ENCODE data around the gene MAX. TPM values are rescaled to one million over a fixed set of nuclear protein-coding genes. Genes with fewer than 3 reads are reported as not detected.

Gene MAX
- total and polyA plus RNA-seq, 2 of the 8 experiments (the other 6 are each of a cell fraction or from before 2014, with no cell fraction given): 36.9 to 65.1 TPM

DNA sequence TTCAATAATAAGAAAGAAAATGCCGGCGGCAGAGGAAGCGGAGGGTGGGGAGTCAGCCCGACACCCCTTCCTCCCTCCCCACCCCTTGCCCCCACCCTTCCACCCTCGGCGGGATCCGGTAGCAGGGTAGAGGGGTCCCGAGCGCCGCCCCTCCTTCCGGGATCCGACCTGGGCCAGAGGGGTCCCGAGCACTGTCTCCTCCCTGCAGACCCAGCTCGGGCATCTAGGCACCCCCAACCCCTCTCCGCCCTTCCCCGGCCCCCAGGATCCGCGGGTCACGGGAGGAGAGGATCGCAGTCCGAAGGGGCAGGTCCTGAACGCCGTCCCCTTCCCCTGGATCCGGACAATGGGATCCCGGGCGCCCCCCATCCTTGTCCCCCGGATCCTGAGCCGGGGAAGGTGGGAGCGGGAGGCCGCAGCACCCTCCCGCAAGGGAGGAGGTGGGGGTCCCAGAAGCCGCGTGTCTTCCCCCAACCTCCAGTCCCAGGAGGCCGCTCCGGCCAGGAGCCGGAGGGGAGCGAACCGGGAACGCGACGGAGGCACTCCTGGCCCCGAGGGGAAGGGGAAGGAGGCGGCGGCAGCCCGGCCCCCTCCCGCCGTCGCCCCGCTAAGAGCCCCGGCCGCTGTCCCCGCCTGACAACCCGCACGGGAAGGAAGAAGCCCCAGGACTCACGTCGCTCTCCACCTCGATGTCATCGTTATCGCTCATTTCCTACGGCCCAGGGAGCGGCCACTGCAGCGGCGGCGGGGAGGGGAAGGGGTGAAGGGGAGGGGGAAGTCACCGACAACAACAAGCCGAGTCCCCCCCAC lies 481 bp downstream of the MAX start:
- Histone ChIP-seq H2AK5ac (ENCODE audit: low read depth, low read length) (no peak overlapping the region), H3K56ac (replicated peaks; ENCODE audit: insufficient read length, low read depth, low read length) (no peak overlapping the region), H3K79me2 (ENCODE audit: control insufficient read depth in 1 of 2, insufficient read depth in 2 of 2, low read length in 2 of 2) (peaks cover 0 to 42% of the 10 kb centered on the region in 2 experiments; a peak in 2 of 4 replicates), H3K27me3 (replicated peaks in 1 of 4; ENCODE audit: control insufficient read depth in 3 of 4, extremely low read depth in 1 of 4, insufficient read depth in 3 of 4, low read length in 3 of 4) (no peaks in the 10 kb centered on the region; a peak in 2 of 7 replicates), H4K8ac (ENCODE audit: extremely low read depth, insufficient read depth, low read length) (no peak overlapping the region), H3K4ac (replicated peaks; ENCODE audit: insufficient read length, low read depth, low read length) (no peak overlapping the region), H3K36me3 (ENCODE audit: control insufficient read depth in 2 of 4, insufficient read depth in 4 of 4, low read length in 3 of 4) (peaks cover 0 to 17% (median 6%) of the 10 kb centered on the region in 4 experiments; a peak in 4 of 8 replicates), H2BK5ac (ENCODE audit: low read depth, low read length) (0 out of 2 replicates have a peak overlapping the region, but pooled peaks have one; percentile 31), H3K4me3 (ENCODE audit: extremely low read depth in 1 of 4, insufficient read depth in 2 of 4, low read depth in 3 of 4, low read length in 4 of 4) (peak overlapping the region; percentile 65 to 98 (median 79)), H3K9me3 (ENCODE audit: insufficient read depth in 2 of 2, low read depth in 1 of 2, low read length in 1 of 2) (no peaks in the 10 kb centered on the region), H3K79me1 (ENCODE audit: low read depth, low read length) (peaks cover 2% of the 10 kb centered on the region; the same call in 1 of the 2 replicates), H3K4me2 (ENCODE audit: insufficient read depth in 1 of 2, low read depth in 2 of 2, low read length in 2 of 2) (peak overlapping the region; percentile 68 to 81), H3K18ac (ENCODE audit: extremely low read depth, low read length) (no peak overlapping the region), H3K4me1 (replicated peaks in 1 of 4; ENCODE audit: control insufficient read depth in 3 of 4, insufficient read depth in 4 of 4, low read length in 3 of 4) (peaks cover 0 to 1% (median 0%) of the 10 kb centered on the region in 4 experiments; a peak in 2 of 7 replicates), H3K23ac (ENCODE audit: insufficient read length) (no peak overlapping the region), H2AFZ (ENCODE audit: low read length) (no peak overlapping the region), H4K5ac (ENCODE audit: insufficient read length, low read depth, low read length) (no peak overlapping the region), H3K27ac (ENCODE audit: low read depth, low read length) (no peak overlapping the region), H4K91ac (replicated peaks; ENCODE audit: insufficient read length, low read length) (no peak overlapping the region), H3K14ac (ENCODE audit: insufficient read length) (no peak overlapping the region), H3K23me2 (ENCODE audit: low read depth, low read length) (peaks cover 5% of the 10 kb centered on the region; the same call in 1 of the 2 replicates), H4K20me1 (replicated peaks in 1 of 2; ENCODE audit: control insufficient read depth in 1 of 2, insufficient read depth in 2 of 2, low read length in 2 of 2) (peaks cover 3% of the 10 kb centered on the region in 2 experiments), H2BK120ac (replicated peaks; ENCODE audit: low read depth, low read length) (no peak overlapping the region), H2BK15ac (ENCODE audit: low read length) (no peak overlapping the region), H2BK20ac (ENCODE audit: low read length) (no peak overlapping the region), H3K9ac (replicated peaks in 1 of 4; ENCODE audit: extremely low read depth in 1 of 4, low read depth in 3 of 4, low read length in 3 of 4) (peak overlapping the region; percentile 21 to 69 (median 33); a peak in 5 of 7 replicates), H2BK12ac (ENCODE audit: low read depth, low read length) (no peak overlapping the region)
- CTCF ChIA-PET (ENCODE audit: partially characterized antibody): interaction anchor here (1.5 kb wide), 1 partner anchor 116 kb away, joined by 5 read pairs; the partner anchor contains the start of gene FNTB
- 1% methylated on average over 18 of the region's 66 CpGs; no CpG with 5 or more reads in 1 of the 2 experiments for WGBS, 2 experiments (ENCODE audit: extremely low coverage in 1 of 2, insufficient coverage in 1 of 2, insufficient read length in 1 of 2, insufficient replicate concordance in 2 of 2, low coverage in 1 of 2, low lambda C conversion rate in 2 of 2, missing lambda C conversion rate in 1 of 2)
- POLR2A ChIA-PET (ENCODE audit: partially characterized antibody): interaction anchor here (0.8 to 1.3 kb wide), 4 partner anchors 17 to 115 kb away, joined by 3 to 4 read pairs (median 4); partner anchors contain the start of gene FNTB
- DNase-seq (ENCODE audit: low read depth in 1 of 2, low spot score in 2 of 2): peak in 1 of 2 experiments; percentile 62
- no peak for FAIRE-seq
- no peak for TF ChIP-seq SP4 (IDR thresholded peaks at IDR 0.05; ENCODE audit: low read length)
- TF ChIP-seq, protein P1, sequence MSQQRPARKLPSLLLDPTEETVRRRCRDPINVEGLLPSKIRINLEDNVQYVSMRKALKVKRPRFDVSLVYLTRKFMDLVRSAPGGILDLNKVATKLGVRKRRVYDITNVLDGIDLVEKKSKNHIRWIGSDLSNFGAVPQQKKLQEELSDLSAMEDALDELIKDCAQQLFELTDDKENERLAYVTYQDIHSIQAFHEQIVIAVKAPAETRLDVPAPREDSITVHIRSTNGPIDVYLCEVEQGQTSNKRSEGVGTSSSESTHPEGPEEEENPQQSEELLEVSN (IDR thresholded peaks at IDR 0.05): no peak
- no peak for TF ChIP-seq TCF12 (IDR thresholded peaks at IDR 0.05; ENCODE audit: low read depth, low read length)
- no peak for TF ChIP-seq BRCA1 (IDR thresholded peaks at IDR 0.05; ENCODE audit: low read depth, low read length)
- TF ChIP-seq SUZ12 (IDR thresholded peaks at IDR 0.05; ENCODE audit: low read length): no peak
- TF ChIP-seq JUN (IDR thresholded peaks at IDR 0.05; ENCODE audit: low read depth, low read length): no peak
- TF ChIP-seq CHD1 (IDR thresholded peaks at IDR 0.05; ENCODE audit: low read depth, low read length): no peak
- TF ChIP-seq KDM1A (IDR thresholded peaks at IDR 0.05; ENCODE audit: borderline replicate concordance, low read length): no peak
- peak; percentile 13 to 67; a peak in 1 of 4 replicates for TF ChIP-seq SIN3A (conservative IDR thresholded peaks at IDR 0.05 in 1 of 2, IDR thresholded peaks at IDR 0.05 in 1 of 2; ENCODE audit: low read depth in 1 of 2, low read length in 2 of 2)
- no peak for TF ChIP-seq NANOG (IDR thresholded peaks at IDR 0.05; ENCODE audit: insufficient read depth, low read depth, low read length, poor library complexity, severe bottlenecking)
